Heart left ventricle (tissue), 13 donors: ENCODE measurements around the gene REV3L.

Experiments
- CTCF ChIP-seq, 12 donors: fragments of 200-600 bp; sonication (generic) in 4 of 12; IDR thresholded peaks; one replicate each; pipeline versions ENCODE4 v1.5.0 to v1.8.0; 2018 to 2022; ENCODE audit warnings: antibody characterized with exemption in 12 of 12, mild to moderate bottlenecking in 5 of 12
- POLR2A ChIP-seq, 2 donors: fragments of 450-650 bp; IDR thresholded peaks; one replicate each; pipeline ENCODE4 v1.6.1; 2017; ENCODE audit warnings: antibody characterized with exemption in 2 of 2, mild to moderate bottlenecking in 2 of 2, moderate library complexity in 2 of 2
- donor health status: ischemic (EF 13 %, LVEDD 7.1; RV severe dilation, severe dysfunction).
- donor health status: DM: no; HTN: yes; CAD: no.
- donor health status: DM: no; HTN: no; CAD: no.
- donor health status: ischemic (EF 25% LVEDD 6.9; RV normal size, moderate dysfunction).
- donor health status: ischemic (EF 25% LVEDD 5.7; RV mildly dilated, moderate dysfunction).
- donor health status: ischemic (EF 35%, LVEDD 5.7; RV mildly dilated, moderate dysfunction).
- donor health status: nonischemic (EF 11% LVEDD 7.7; RV severe dilation, severe dysfunction).
- donor health status: DM: yes; HTN: yes; CAD: no.
- donor health status: PGD.
- donor health status: ischemic (EF 29% LVEDD 5.4; RV normal size, mild dysfunction).
- donor health status: nonischemic (EF 23%, LVEDD 6.1; RV moderate dilation, normal function).

GRCh38 chr6:111297776-111298175, 185.2 kb downstream of the REV3L start:
- TF ChIP-seq CTCF (IDR thresholded peaks at IDR 0.05) (no peak), POLR2A (IDR thresholded peaks at IDR 0.05) (no peak)
